K562 (cell line): ENCODE results near the gene TPD52L2. TPM values are rescaled to one million over a fixed set of nuclear protein-coding genes. Genes with fewer than 3 reads are reported as not detected.
A peak's percentile ranks its signal among the peaks of the same experiment; 100 is the strongest.

Experiments
- ATAC-seq: fragments of 200-7000 bp; cut with Tn5 transposase; 3 replicates; pipeline ENCODE4 v1.9.1; 2020; ENCODE audit warnings: moderate library complexity
- BruUV-seq: library from RNA; stranded (reverse); fragments of 400-500 nt; replicated peaks from 2 replicates; lab custom pipeline; 2021; lab: Mats Ljungman, UMichigan
- CTCF ChIA-PET: fragments of 300-600 bp; formaldehyde crosslinking; extraction: SDS; loops from one replicate; lab custom pipeline; 2021; ENCODE audit warnings: low intra/inter-chr PET ratio; lab: Yijun Ruan, JAX
- POLR2A ChIA-PET: fragments of 300-600, 350-650 bp; sonication (Branson Sonifier 250); formaldehyde crosslinking; extraction: SDS; loops from one replicate; lab custom pipeline; 2021; ENCODE audit warnings: antibody characterized with exemption, inconsistent platforms; lab: Yijun Ruan, JAX
- DNase-seq, 4 experiments: peaks; one replicate each; pipeline versions ENCODE4 v3.0.0 to v3.0.0-alpha.2; 2011 to 2018; ENCODE audit warnings: low spot score in 3 of 4, mixed read lengths in 3 of 4; ENCODE audit errors: extremely low read depth in 1 of 4
- FAIRE-seq: peaks from 2 replicates; lab custom pipeline; 2011; peaks lifted over from hg19 to GRCh38; lab: Jason Lieb, UNC
- H2AFZ ChIP-seq: 2 replicates; pipeline ENCODE4 v1.6.0; 2011; ENCODE audit warnings: low read depth, low read length, control low read depth, inconsistent platforms
- H3K27ac ChIP-seq: fragments of 200-600 bp; 3 replicates; pipeline ENCODE4 v1.8.0; 2011; ENCODE audit warnings: low read depth, mild to moderate bottlenecking, control low read depth, inconsistent platforms, low read length, moderate library complexity, mixed read lengths; ENCODE audit errors: extremely low read depth
- H3K27me3 ChIP-seq, 2 experiments: fragments of 300-600 bp in 1 of 2; 2 replicates in 1 of 2; 3 replicates in 1 of 2; pipeline versions ENCODE4 v1.6.0 to v1.8.0; 2011; ENCODE audit warnings: inconsistent platforms in 2 of 2, low read length in 2 of 2, mild to moderate bottlenecking in 1 of 2, mixed read lengths in 1 of 2, moderate library complexity in 1 of 2; ENCODE audit not compliant: control insufficient read depth in 2 of 2, insufficient read depth in 2 of 2
- H3K36me3 ChIP-seq: fragments of 300-600 bp; 3 replicates; pipeline ENCODE4 v1.8.0; 2011; ENCODE audit warnings: mild to moderate bottlenecking, low read length, inconsistent platforms; ENCODE audit not compliant: control insufficient read depth, insufficient read depth
- H3K4me1 ChIP-seq, 2 experiments: fragments of 200-600 bp in 1 of 2; replicated peaks in 1 of 2; 2 replicates in 1 of 2; 3 replicates in 1 of 2; pipeline versions ENCODE4 v1.5.1 to v1.8.0; 2011; ENCODE audit warnings: inconsistent platforms in 2 of 2, low read length in 2 of 2, mild to moderate bottlenecking in 1 of 2, mixed read lengths in 1 of 2, moderate library complexity in 1 of 2; ENCODE audit not compliant: control insufficient read depth in 2 of 2, insufficient read depth in 2 of 2
- H3K4me2 ChIP-seq: 2 replicates; pipeline ENCODE4 v1.6.1; 2011; ENCODE audit warnings: low read length, control low read depth, inconsistent platforms, mixed read lengths; ENCODE audit not compliant: insufficient read depth
- H3K4me3 ChIP-seq: fragments of 200-600 bp; sonication (generic), shearing (Covaris generic); 2 replicates; pipeline ENCODE4 v1.5.1; 2016; ENCODE audit warnings: control low read depth, inconsistent platforms
- H3K79me2 ChIP-seq: fragments of 200-600 bp; 3 replicates; pipeline ENCODE4 v1.8.0; 2011; ENCODE audit warnings: low read length, inconsistent platforms; ENCODE audit not compliant: control insufficient read depth, insufficient read depth
- H3K9ac ChIP-seq, 2 experiments: 2 replicates each; pipeline versions ENCODE4 v1.6.0 to v1.6.1; 2011; ENCODE audit warnings: low read depth in 2 of 2, low read length in 2 of 2, control low read depth in 1 of 2, inconsistent platforms in 1 of 2, mild to moderate bottlenecking in 1 of 2, mixed read lengths in 1 of 2; ENCODE audit not compliant: insufficient read depth in 1 of 2
- H3K9me1 ChIP-seq: one replicate; pipeline ENCODE4 v1.6.0; 2011; ENCODE audit warnings: inconsistent platforms, mild to moderate bottlenecking, low read length, moderate library complexity; ENCODE audit not compliant: control insufficient read depth, insufficient read depth
- H3K9me3 ChIP-seq: replicated peaks from 2 replicates; pipeline ENCODE4 v1.5.1; 2011; ENCODE audit warnings: low read depth, low read length, inconsistent platforms; ENCODE audit not compliant: control insufficient read depth, insufficient read depth
- H4K20me1 ChIP-seq: replicated peaks from 2 replicates; pipeline ENCODE4 v1.6.1; 2011; ENCODE audit warnings: low read length, inconsistent platforms, mixed read lengths; ENCODE audit not compliant: control insufficient read depth, insufficient read depth
- FOXA1 ChIP-seq: fragments of 450-650 bp; IDR thresholded peaks from 2 replicates; pipeline ENCODE4 v1.6.1; 2016; ENCODE audit warnings: mild to moderate bottlenecking, borderline replicate concordance
- HDAC3 ChIP-seq: fragments of 450-650 bp; IDR thresholded peaks from 2 replicates; pipeline ENCODE4 v1.6.1; 2018; ENCODE audit warnings: borderline replicate concordance, mild to moderate bottlenecking, moderate library complexity; ENCODE audit not compliant: partially characterized antibody
- HLTF ChIP-seq: fragments of 450-650 bp; IDR thresholded peaks from 2 replicates; pipeline ENCODE4 v1.6.1; 2016
- HMBOX1 ChIP-seq: sonication (generic); IDR thresholded peaks from 2 replicates; pipeline ENCODE4 v1.6.1; 2016
- MCM2 ChIP-seq: fragments of 450-650 bp; IDR thresholded peaks from 2 replicates; pipeline ENCODE4 v1.6.1; 2017; ENCODE audit warnings: low read depth, mild to moderate bottlenecking
- MIER1 ChIP-seq: fragments of 450-650 bp; IDR thresholded peaks from 2 replicates; pipeline ENCODE4 v1.6.1; 2016; ENCODE audit warnings: antibody characterized with exemption, mild to moderate bottlenecking, low read depth
- TEAD1 ChIP-seq, 2 experiments: fragments of 450-650 bp in 1 of 2; sonication (generic) in 1 of 2; formaldehyde crosslinking; IDR thresholded peaks; 2 replicates each; pipeline versions ENCODE4 v1.4.0 to v1.8.0; 2020 to 2022; ENCODE audit warnings: mild to moderate bottlenecking in 2 of 2, missing genetic modification reagents in 1 of 2
- TRIM28 ChIP-seq: fragments of 450-650 bp; IDR thresholded peaks from 2 replicates; pipeline ENCODE4 v1.6.1; 2017
- XRCC4 ChIP-seq: IDR thresholded peaks from one replicate; pipeline ENCODE4 v1.6.1; 2011; ENCODE audit not compliant: insufficient read depth, insufficient read length; ENCODE audit errors: extremely low read depth
- WGBS: fragments of 100-300 bp; shearing (Covaris generic); methylation state at CpG from one replicate; pipeline ENCODE4 v1.1.6; 2016; ENCODE audit warnings: low coverage, mixed read lengths; ENCODE audit not compliant: insufficient coverage; ENCODE audit errors: missing lambda C conversion rate; 5-methylcytosine and 5-hydroxymethylcytosine counted together
- in situ Hi-C: fragments of 300-500 bp; cut with MboI; formaldehyde crosslinking; loops from 4 replicates; pipeline ENCODE4 v1.15.0; 2018; ENCODE audit warnings: inconsistent platforms, mixed read lengths
- intact Hi-C: fragments of 100-400 bp; cut with micrococcal nuclease; formaldehyde crosslinking; loops from 2 replicates; pipeline ENCODE4 v1.14.2; 2022
- polyA plus RNA-seq, 8 experiments: library from polyadenylated mRNA; depleted of rRNA in 4 of 8; stranded (reverse) in 5 of 8; unstranded in 3 of 8; fragments of >200 nt; fragmentation: Nextera tagmentation in 2 of 8; fragmentation: Illumina TruSeq in 1 of 8; extraction: Ambion mirVana in 2 of 8; extraction: Trizol in 1 of 8; gene quantifications; 2 replicates each; pipeline versions ENCODE4 v1.2.1 to v1.2.3, GENCODE V29; 2011 to 2014; ENCODE audit warnings: inconsistent platforms in 1 of 8, missing spikeins in 1 of 8
- total RNA-seq, 7 experiments: library from RNA; depleted of rRNA in 6 of 7; stranded (reverse); fragments of >200 nt in 6 of 7; fragmentation: Illumina TruSeq in 2 of 7; extraction: Trizol in 2 of 7; gene quantifications; 2 replicates each; pipeline versions ENCODE4 v1.2.1 to v1.2.3, GENCODE V29; 2011 to 2021; ENCODE audit warnings: low replicate concordance in 1 of 7
- TF ChIP-seq, protein P1 (sequence below): sonication (generic); formaldehyde crosslinking; IDR thresholded peaks from 2 replicates; pipeline ENCODE4 v1.8.1; 2023; ENCODE audit warnings: missing genetic modification reagents, mild to moderate bottlenecking, borderline replicate concordance
- TF ChIP-seq, protein P2 (sequence below): fragments of 250-450 bp; sonication (Bioruptor Pico); IDR thresholded peaks from 2 replicates; pipeline ENCODE4 v1.4.0; 2020; ENCODE audit warnings: mild to moderate bottlenecking, moderate library complexity, borderline replicate concordance
- TF ChIP-seq, protein P3 (sequence below): sonication (generic); formaldehyde crosslinking; IDR thresholded peaks from 2 replicates; pipeline ENCODE4 v1.8.0; 2022; ENCODE audit warnings: mild to moderate bottlenecking, low read depth, missing genetic modification reagents

The TPD52L2 gene
- total and polyA plus RNA-seq, 9 of the 15 experiments (the other 6 are each of a cell fraction or from before 2014, with no cell fraction given) = 1.9 to 117 (median 74.6) TPM

DNA sequence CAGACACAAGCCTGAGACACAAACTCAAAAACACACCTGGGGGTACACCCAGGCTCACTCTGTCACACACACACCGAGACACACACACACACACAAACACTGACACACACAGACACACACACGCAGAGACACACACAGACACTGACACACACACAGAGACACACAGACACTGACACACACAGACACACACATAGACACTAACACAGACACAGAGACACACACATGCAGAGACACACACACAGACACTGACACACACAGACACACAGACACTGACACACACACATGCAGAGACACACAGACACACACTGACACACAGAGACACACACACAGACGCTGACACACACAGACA lies 18.2 kb upstream of the TPD52L2 start:
- H3K4me2 ChIP-seq = peak overlapping the region; percentile 64
- intact Hi-C loops (no loop called here), in situ Hi-C loops (no loop called here)
- no peaks in the 10 kb centered on the region for H3K27me3 ChIP-seq
- FAIRE-seq (no peak), DNase-seq (no peak), ATAC-seq (no peak)
- peak overlapping the region; percentile 75 for H3K27ac ChIP-seq
- peak overlapping the region; percentile 40; the same call in 1 of the 2 replicates for H3K4me3 ChIP-seq
- ChIA-PET CTCF (no interaction called here), POLR2A (no interaction called here)
- peak overlapping the region; percentile 93 for H2AFZ ChIP-seq
- H3K9me1 ChIP-seq = peaks cover 2% of the 10 kb centered on the region
- H3K9ac ChIP-seq = peak overlapping the region; percentile 61 to 88; a peak in 2 of 4 replicates
- no peaks in the 10 kb centered on the region for H3K9me3 ChIP-seq
- H3K79me2 ChIP-seq = no peaks in the 10 kb centered on the region; the same call in 2 of the 3 replicates
- BruUV-seq = no TSS peak
- peaks cover 24 to 65% of the 10 kb centered on the region in 2 experiments for H3K4me1 ChIP-seq
- H4K20me1 ChIP-seq = no peaks in the 10 kb centered on the region
- WGBS = 58% methylated on average over 2 of the region's 3 CpGs
- no peaks in the 10 kb centered on the region for H3K36me3 ChIP-seq
- TF ChIP-seq MCM2 = no peak
- no peak for TF ChIP-seq TRIM28
- TF ChIP-seq, protein P1, sequence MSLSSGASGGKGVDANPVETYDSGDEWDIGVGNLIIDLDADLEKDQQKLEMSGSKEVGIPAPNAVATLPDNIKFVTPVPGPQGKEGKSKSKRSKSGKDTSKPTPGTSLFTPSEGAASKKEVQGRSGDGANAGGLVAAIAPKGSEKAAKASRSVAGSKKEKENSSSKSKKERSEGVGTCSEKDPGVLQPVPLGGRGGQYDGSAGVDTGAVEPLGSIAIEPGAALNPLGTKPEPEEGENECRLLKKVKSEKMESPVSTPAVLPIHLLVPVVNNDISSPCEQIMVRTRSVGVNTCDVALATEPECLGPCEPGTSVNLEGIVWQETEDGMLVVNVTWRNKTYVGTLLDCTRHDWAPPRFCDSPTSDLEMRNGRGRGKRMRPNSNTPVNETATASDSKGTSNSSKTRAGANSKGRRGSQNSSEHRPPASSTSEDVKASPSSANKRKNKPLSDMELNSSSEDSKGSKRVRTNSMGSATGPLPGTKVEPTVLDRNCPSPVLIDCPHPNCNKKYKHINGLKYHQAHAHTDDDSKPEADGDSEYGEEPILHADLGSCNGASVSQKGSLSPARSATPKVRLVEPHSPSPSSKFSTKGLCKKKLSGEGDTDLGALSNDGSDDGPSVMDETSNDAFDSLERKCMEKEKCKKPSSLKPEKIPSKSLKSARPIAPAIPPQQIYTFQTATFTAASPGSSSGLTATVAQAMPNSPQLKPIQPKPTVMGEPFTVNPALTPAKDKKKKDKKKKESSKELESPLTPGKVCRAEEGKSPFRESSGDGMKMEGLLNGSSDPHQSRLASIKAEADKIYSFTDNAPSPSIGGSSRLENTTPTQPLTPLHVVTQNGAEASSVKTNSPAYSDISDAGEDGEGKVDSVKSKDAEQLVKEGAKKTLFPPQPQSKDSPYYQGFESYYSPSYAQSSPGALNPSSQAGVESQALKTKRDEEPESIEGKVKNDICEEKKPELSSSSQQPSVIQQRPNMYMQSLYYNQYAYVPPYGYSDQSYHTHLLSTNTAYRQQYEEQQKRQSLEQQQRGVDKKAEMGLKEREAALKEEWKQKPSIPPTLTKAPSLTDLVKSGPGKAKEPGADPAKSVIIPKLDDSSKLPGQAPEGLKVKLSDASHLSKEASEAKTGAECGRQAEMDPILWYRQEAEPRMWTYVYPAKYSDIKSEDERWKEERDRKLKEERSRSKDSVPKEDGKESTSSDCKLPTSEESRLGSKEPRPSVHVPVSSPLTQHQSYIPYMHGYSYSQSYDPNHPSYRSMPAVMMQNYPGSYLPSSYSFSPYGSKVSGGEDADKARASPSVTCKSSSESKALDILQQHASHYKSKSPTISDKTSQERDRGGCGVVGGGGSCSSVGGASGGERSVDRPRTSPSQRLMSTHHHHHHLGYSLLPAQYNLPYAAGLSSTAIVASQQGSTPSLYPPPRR = no peak
- no peak for TF ChIP-seq FOXA1
- TF ChIP-seq, protein P2, sequence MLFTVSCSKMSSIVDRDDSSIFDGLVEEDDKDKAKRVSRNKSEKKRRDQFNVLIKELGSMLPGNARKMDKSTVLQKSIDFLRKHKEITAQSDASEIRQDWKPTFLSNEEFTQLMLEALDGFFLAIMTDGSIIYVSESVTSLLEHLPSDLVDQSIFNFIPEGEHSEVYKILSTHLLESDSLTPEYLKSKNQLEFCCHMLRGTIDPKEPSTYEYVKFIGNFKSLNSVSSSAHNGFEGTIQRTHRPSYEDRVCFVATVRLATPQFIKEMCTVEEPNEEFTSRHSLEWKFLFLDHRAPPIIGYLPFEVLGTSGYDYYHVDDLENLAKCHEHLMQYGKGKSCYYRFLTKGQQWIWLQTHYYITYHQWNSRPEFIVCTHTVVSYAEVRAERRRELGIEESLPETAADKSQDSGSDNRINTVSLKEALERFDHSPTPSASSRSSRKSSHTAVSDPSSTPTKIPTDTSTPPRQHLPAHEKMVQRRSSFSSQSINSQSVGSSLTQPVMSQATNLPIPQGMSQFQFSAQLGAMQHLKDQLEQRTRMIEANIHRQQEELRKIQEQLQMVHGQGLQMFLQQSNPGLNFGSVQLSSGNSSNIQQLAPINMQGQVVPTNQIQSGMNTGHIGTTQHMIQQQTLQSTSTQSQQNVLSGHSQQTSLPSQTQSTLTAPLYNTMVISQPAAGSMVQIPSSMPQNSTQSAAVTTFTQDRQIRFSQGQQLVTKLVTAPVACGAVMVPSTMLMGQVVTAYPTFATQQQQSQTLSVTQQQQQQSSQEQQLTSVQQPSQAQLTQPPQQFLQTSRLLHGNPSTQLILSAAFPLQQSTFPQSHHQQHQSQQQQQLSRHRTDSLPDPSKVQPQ (CRISPR knock-in tag) = no peak
- no peak for TF ChIP-seq TEAD1 (CRISPR knock-in tag; IDR thresholded peaks at IDR 0.05)
- TF ChIP-seq, protein P3, sequence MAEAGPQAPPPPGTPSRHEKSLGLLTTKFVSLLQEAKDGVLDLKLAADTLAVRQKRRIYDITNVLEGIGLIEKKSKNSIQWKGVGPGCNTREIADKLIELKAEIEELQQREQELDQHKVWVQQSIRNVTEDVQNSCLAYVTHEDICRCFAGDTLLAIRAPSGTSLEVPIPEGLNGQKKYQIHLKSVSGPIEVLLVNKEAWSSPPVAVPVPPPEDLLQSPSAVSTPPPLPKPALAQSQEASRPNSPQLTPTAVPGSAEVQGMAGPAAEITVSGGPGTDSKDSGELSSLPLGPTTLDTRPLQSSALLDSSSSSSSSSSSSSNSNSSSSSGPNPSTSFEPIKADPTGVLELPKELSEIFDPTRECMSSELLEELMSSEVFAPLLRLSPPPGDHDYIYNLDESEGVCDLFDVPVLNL (CRISPR knock-in tag) = no peak
- peak; percentile 97 for TF ChIP-seq HLTF
- peak; percentile 76; the same call in 1 of the 2 replicates for TF ChIP-seq MIER1
- TF ChIP-seq XRCC4 = no peak
- no peak for TF ChIP-seq HDAC3
- no peak for TF ChIP-seq HMBOX1
